HepG2 (cell line): Measurements from ENCODE around the gene POC1A. TPM values are rescaled to one million over a fixed set of nuclear protein-coding genes. Genes with fewer than 3 reads are reported as not detected.

Source experiments
- CCDC6 ChIP-seq: sonication (generic); formaldehyde crosslinking; IDR thresholded peaks from 2 replicates; pipeline ENCODE4 v1.8.1; 2022; ENCODE audit warnings: mild to moderate bottlenecking, missing genetic modification reagents, moderate library complexity
- CREB1 ChIP-seq, 2 experiments: fragments of 450-650 bp in 1 of 2; IDR thresholded peaks; 2 replicates each; pipeline ENCODE4 v1.6.1; 2016 to 2017; ENCODE audit warnings: control low read depth in 1 of 2, mild to moderate bottlenecking in 1 of 2, missing compliant biosample characterization in 1 of 2, missing genetic modification characterization in 1 of 2
- ELF1 ChIP-seq: sonication (generic); formaldehyde crosslinking; IDR thresholded peaks from 2 replicates; pipeline ENCODE4 v1.4.0; 2020; ENCODE audit warnings: missing genetic modification reagents
- FIP1L1 ChIP-seq: fragments of 200-400 bp; formaldehyde crosslinking; IDR thresholded peaks from 2 replicates; pipeline ENCODE4 v1.6.1; 2018; ENCODE audit warnings: low read depth, mild to moderate bottlenecking, low read length, moderate library complexity, borderline replicate concordance; ENCODE audit not compliant: insufficient read depth
- GATAD2A ChIP-seq: IDR thresholded peaks from 2 replicates; pipeline ENCODE4 v1.6.1; 2016
- HHEX ChIP-seq: IDR thresholded peaks from 2 replicates; pipeline ENCODE4 v1.6.1; 2016; ENCODE audit warnings: control low read depth
- IRF1 ChIP-seq: sonication (generic); formaldehyde crosslinking; IDR thresholded peaks from 2 replicates; pipeline ENCODE4 v1.4.0; 2020; ENCODE audit warnings: low read depth, mild to moderate bottlenecking, missing genetic modification reagents
- SKI ChIP-seq: fragments of 450-650 bp; IDR thresholded peaks from one replicate; pipeline ENCODE4 v1.6.1; 2018; ENCODE audit warnings: mild to moderate bottlenecking; ENCODE audit not compliant: partially characterized antibody
- TBL1XR1 ChIP-seq: fragments of 150-350 bp; IDR thresholded peaks from 2 replicates; pipeline ENCODE4 v1.6.1; 2014; ENCODE audit warnings: borderline replicate concordance, low read length; ENCODE audit not compliant: partially characterized antibody
- ZBTB2 ChIP-seq: sonication (generic); formaldehyde crosslinking; IDR thresholded peaks from 2 replicates; pipeline ENCODE4 v1.8.0; 2022; ENCODE audit warnings: low read depth, missing genetic modification reagents
- ZNF451 ChIP-seq: sonication (generic); formaldehyde crosslinking; IDR thresholded peaks from 2 replicates; pipeline ENCODE4 v1.5.0; 2020; ENCODE audit warnings: mild to moderate bottlenecking, missing genetic modification reagents
- ZNF484 ChIP-seq: sonication (generic); formaldehyde crosslinking; IDR thresholded peaks from 2 replicates; pipeline ENCODE4 v1.5.1; 2020; ENCODE audit warnings: mild to moderate bottlenecking, low read depth, missing genetic modification reagents, borderline replicate concordance
- ZNF678 ChIP-seq: sonication (generic); formaldehyde crosslinking; IDR thresholded peaks from 2 replicates; pipeline ENCODE4 v1.4.0; 2020; ENCODE audit warnings: mild to moderate bottlenecking, missing genetic modification reagents
- ZNF883 ChIP-seq: sonication (generic); formaldehyde crosslinking; IDR thresholded peaks from 2 replicates; pipeline ENCODE4 v1.5.1; 2020; ENCODE audit warnings: mild to moderate bottlenecking, missing genetic modification reagents; ENCODE audit errors: not compliant biosample characterization
- polyA plus RNA-seq, 8 experiments: library from polyadenylated mRNA; depleted of rRNA in 3 of 8; stranded (reverse) in 7 of 8; unstranded in 1 of 8; fragments of >200 nt; fragmentation: Illumina TruSeq in 4 of 8; extraction: Trizol in 4 of 8; gene quantifications; 2 replicates each; pipeline versions ENCODE4 v1.2.1 to v1.2.3, GENCODE V29; 2011 to 2016; ENCODE audit warnings: low read depth in 4 of 8, missing spikeins in 1 of 8, mixed read lengths in 1 of 8; ENCODE audit not compliant: insufficient read depth in 1 of 8
- total RNA-seq, 5 experiments: library from RNA; depleted of rRNA; stranded (reverse); fragments of >200 nt; fragmentation: Illumina TruSeq; extraction: Trizol; gene quantifications; 2 replicates each; pipeline ENCODE4 v1.2.3, GENCODE V29; 2016; ENCODE audit warnings: low read depth in 1 of 5
- TF ChIP-seq, protein P1 (sequence below): sonication (generic); formaldehyde crosslinking; conservative IDR thresholded peaks from 2 replicates; pipeline ENCODE4 v1.8.0; 2022; ENCODE audit warnings: mild to moderate bottlenecking, moderate library complexity, missing genetic modification reagents
- TF ChIP-seq, protein P2 (sequence below): sonication (generic); formaldehyde crosslinking; IDR thresholded peaks from 2 replicates; pipeline ENCODE4 v1.5.0; 2020; ENCODE audit warnings: mild to moderate bottlenecking, missing genetic modification reagents

The POC1A gene
- total and polyA plus RNA-seq, 2 of the 13 experiments (the other 11 are each of a cell fraction or from before 2014, with no cell fraction given), result 14.6 to 20.0 TPM

DNA sequence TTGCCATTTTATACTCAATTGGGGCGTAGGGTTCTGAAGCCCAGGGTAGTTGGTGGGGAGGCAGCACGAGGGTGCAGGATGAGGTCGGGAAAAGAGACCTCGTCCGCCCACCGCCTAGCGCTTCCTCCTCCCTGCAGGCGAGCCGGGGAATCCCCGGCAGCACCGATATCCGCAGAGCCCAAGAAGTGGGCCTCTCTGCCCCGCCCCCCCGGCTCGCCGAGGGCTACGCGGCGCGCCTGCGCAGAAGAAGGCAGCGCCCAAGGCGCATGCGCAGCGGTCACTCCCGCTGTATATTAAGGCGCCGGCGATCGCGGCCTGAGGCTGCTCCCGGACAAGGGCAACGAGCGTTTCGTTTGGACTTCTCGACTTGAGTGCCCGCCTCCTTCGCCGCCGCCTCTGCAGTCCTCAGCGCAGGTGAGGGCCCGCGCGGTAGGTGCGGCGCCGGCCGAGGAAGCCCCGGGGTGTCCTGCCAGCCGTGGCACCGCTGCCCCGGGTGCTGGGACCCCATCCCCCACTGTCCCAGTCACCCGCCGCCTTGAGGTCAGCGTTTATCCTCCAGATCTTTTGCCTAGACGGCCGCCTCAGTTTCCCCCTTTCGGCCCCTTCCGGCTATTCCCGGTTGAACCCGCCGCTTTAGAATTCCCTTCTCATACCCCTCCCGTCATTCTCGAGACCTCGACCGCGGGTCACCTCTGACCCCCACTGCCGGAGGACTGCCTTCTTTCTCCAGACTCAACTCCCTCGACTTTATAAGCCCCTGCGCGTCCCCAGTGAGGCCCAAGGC, 43.8 kb upstream of the POC1A start, which contains the start of gene ALAS1 (continued):
- TF ChIP-seq ELF1 (peak; percentile 67; the same call in 1 of the 2 replicates), ZNF678 (peak; percentile 85; the same call in 1 of the 2 replicates), ZNF883 (CRISPR knock-in tag) (peak; percentile 19), IRF1 (CRISPR knock-in tag) (no peak), ZNF484 (CRISPR knock-in tag) (no peak), CCDC6 (CRISPR knock-in tag) (0 out of 2 replicates have a peak, but pooled peaks have one; percentile 43), TBL1XR1 (no peak), HHEX (CRISPR knock-in tag) (no peak), FIP1L1 (no peak), GATAD2A (CRISPR knock-in tag) (peak; percentile 37), CREB1 (IDR thresholded peaks at IDR 0.05) (no peak), CREB1 (CRISPR knock-in tag; IDR thresholded peaks at IDR 0.05) (no peak), SKI (peak; percentile 8), ZNF451 (0 out of 2 replicates have a peak, but pooled peaks have one; percentile 26), ZBTB2 (CRISPR knock-in tag) (0 out of 2 replicates have a peak, but pooled peaks have one; percentile 45)
- TF ChIP-seq, protein P1, sequence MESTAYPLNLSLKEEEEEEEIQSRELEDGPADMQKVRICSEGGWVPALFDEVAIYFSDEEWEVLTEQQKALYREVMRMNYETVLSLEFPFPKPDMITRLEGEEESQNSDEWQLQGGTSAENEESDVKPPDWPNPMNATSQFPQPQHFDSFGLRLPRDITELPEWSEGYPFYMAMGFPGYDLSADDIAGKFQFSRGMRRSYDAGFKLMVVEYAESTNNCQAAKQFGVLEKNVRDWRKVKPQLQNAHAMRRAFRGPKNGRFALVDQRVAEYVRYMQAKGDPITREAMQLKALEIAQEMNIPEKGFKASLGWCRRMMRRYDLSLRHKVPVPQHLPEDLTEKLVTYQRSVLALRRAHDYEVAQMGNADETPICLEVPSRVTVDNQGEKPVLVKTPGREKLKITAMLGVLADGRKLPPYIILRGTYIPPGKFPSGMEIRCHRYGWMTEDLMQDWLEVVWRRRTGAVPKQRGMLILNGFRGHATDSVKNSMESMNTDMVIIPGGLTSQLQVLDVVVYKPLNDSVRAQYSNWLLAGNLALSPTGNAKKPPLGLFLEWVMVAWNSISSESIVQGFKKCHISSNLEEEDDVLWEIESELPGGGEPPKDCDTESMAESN, result peak; percentile 76; the same call in 1 of the 2 replicates
- TF ChIP-seq, protein P2, sequence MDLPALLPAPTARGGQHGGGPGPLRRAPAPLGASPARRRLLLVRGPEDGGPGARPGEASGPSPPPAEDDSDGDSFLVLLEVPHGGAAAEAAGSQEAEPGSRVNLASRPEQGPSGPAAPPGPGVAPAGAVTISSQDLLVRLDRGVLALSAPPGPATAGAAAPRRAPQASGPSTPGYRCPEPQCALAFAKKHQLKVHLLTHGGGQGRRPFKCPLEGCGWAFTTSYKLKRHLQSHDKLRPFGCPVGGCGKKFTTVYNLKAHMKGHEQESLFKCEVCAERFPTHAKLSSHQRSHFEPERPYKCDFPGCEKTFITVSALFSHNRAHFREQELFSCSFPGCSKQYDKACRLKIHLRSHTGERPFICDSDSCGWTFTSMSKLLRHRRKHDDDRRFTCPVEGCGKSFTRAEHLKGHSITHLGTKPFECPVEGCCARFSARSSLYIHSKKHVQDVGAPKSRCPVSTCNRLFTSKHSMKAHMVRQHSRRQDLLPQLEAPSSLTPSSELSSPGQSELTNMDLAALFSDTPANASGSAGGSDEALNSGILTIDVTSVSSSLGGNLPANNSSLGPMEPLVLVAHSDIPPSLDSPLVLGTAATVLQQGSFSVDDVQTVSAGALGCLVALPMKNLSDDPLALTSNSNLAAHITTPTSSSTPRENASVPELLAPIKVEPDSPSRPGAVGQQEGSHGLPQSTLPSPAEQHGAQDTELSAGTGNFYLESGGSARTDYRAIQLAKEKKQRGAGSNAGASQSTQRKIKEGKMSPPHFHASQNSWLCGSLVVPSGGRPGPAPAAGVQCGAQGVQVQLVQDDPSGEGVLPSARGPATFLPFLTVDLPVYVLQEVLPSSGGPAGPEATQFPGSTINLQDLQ, result peak; percentile 63; the same call in 1 of the 2 replicates
